ENCODE data around the gene ORAI1. TPM values are rescaled to one million over a fixed set of nuclear protein-coding genes. Genes with fewer than 3 reads are reported as not detected.
A peak's percentile ranks its signal among the peaks of the same experiment; 100 is the strongest.
"Not testable (repeated sequence)": the region's sequence is repeated elsewhere in the genome, so short reads cannot be mapped to it uniquely, and the experiment has no call there.

ORAI1 gene
- total RNA-seq, 1 donor from 2014 or later, result 10.3 TPM

DNA sequence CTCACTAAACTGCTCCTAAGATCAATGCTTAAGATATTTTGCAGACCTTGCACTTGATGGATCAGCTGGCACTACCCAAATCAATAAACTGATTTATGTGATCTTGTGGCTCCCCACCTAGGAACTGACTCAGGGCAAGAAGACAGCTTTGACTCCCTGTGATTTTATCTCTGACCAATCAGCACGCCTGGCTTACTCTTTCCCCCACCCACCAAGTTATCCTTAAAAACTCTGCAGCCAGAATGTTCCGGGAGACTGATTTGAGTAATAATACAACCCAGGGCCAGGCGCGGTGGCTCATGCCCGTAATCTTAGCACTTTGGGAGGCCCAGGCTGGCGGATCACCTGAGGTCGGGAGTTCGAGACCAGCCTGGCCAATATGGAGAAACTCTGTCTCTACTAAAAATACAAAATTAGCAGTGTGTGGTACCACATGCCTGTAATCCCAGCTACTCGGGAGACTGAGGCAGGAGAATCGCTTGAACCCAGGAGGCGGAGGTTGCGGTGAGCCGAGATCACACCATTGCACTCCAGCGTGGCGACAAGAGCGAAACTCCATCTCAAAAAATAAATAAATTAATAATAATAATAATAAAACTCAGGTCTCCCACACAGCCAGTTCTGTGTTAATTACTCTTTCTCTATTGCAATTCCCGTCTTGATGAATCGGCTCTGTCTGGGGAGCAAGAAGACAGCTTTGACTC is 31.1 kb downstream of the ORAI1 start:
- peak overlapping the region; percentile 78 for H3K27ac Mint-ChIP-seq
- no peaks in the 10 kb centered on the region for H3K27me3 Mint-ChIP-seq (ENCODE audit: low read depth)
- no peak overlapping the region for H3K4me3 Mint-ChIP-seq
- no peak for DNase-seq (ENCODE audit: low spot score in 2 of 2, unreplicated experiment in 2 of 2)
- TF ChIP-seq, protein P1, sequence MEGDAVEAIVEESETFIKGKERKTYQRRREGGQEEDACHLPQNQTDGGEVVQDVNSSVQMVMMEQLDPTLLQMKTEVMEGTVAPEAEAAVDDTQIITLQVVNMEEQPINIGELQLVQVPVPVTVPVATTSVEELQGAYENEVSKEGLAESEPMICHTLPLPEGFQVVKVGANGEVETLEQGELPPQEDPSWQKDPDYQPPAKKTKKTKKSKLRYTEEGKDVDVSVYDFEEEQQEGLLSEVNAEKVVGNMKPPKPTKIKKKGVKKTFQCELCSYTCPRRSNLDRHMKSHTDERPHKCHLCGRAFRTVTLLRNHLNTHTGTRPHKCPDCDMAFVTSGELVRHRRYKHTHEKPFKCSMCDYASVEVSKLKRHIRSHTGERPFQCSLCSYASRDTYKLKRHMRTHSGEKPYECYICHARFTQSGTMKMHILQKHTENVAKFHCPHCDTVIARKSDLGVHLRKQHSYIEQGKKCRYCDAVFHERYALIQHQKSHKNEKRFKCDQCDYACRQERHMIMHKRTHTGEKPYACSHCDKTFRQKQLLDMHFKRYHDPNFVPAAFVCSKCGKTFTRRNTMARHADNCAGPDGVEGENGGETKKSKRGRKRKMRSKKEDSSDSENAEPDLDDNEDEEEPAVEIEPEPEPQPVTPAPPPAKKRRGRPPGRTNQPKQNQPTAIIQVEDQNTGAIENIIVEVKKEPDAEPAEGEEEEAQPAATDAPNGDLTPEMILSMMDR (IDR thresholded peaks at IDR 0.05; ENCODE audit: unreplicated experiment), result no peak
- no peaks in the 10 kb centered on the region for H3K9me3 Mint-ChIP-seq
- peaks cover 2% of the 10 kb centered on the region for H3K36me3 Mint-ChIP-seq
- H3K4me1 Mint-ChIP-seq, result peaks cover 24% of the 10 kb centered on the region

DNA sequence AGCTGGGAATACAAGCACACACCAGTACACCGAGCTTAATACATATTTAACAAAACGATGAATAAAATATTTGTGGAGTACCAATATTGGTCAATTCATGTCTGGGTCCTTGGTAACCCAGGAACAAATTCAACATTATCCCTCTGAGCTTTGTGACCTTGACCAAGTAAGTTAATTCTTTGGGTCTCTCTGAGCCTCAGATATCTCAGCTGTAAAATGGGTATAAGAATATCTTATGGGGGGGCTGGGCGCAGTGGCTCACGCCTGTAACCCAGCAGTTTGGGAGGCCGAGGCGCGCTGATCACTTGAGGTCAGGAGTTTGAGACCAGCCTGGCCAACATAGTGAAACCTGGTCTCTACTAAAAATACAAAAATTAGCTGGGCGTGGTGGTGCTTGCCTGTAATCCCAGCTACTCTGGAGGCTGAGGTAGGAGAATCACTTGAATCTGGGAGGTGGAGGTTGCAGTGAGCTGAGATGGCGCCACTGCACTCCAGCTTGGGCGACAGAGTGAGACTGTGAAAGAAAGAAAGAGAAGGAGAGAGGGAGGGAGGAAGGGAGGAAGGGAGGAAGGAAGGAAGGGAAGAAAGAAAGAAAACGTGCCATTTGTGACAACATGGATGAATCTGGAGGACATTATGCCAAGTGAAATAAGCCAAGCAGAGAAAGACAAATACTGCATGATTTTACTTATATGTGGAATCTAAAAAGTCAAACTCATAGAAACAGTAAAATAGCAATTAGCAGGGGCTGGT is 35.2 kb downstream of the ORAI1 start:
- H3K27ac Mint-ChIP-seq; H3K9me3 Mint-ChIP-seq; H3K4me3 Mint-ChIP-seq; H3K27me3 Mint-ChIP-seq (ENCODE audit: low read depth); DNase-seq (ENCODE audit: low spot score in 2 of 2, unreplicated experiment in 2 of 2); H3K36me3 Mint-ChIP-seq: not testable (repeated sequence)
- peaks cover 24% of the 10 kb centered on the region for H3K4me1 Mint-ChIP-seq

DNA sequence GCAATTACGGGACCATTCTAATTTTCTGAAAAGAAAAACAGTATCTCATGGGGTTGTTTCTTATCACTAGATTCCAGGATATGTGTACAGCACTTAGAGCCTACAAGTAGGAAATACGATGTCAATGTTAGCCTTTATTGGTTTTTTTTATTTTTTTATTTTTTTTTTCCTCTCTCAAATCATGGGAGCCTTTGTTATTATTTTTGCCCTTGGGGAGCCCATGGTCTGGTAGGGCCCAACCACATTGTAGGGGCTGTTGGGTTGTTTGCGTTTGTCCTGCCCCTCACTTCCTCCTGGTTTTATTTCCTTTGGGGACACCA is 37.2 kb downstream of the ORAI1 start:
- DNase-seq (ENCODE audit: low spot score in 2 of 2, unreplicated experiment in 2 of 2), result no peak
- Mint-ChIP-seq H3K4me3 (no peak overlapping the region), H3K27me3 (ENCODE audit: low read depth) (no peaks in the 10 kb centered on the region), H3K36me3 (no peaks in the 10 kb centered on the region), H3K4me1 (peaks cover 10% of the 10 kb centered on the region), H3K9me3 (no peaks in the 10 kb centered on the region), H3K27ac (no peak overlapping the region)
- TF ChIP-seq, protein P1 (IDR thresholded peaks at IDR 0.05; ENCODE audit: unreplicated experiment), result no peak

DNA sequence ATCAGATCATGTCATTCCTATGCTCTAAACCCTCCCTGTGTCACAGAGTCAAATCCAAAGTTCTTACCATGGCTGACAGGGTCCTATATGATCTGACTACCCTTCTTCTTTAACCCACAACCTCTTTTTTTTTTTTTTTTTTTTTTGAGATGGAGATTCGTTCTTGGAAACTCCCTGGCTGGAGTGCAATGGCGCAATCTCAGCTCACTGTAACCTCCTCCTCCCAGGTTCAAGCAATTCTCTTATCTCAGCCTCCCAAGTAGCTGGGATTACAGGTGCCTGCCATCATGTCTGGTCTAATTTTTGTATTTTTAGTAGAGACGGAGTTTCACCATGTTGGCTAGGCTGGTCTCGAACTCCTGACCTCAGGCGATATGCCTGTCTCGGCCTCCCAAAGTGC is 40.5 kb downstream of the ORAI1 start:
- H3K4me3 Mint-ChIP-seq; H3K36me3 Mint-ChIP-seq; H3K27ac Mint-ChIP-seq; H3K27me3 Mint-ChIP-seq (ENCODE audit: low read depth); H3K4me1 Mint-ChIP-seq; DNase-seq (ENCODE audit: low spot score in 2 of 2, unreplicated experiment in 2 of 2); H3K9me3 Mint-ChIP-seq: not testable (repeated sequence)

DNA sequence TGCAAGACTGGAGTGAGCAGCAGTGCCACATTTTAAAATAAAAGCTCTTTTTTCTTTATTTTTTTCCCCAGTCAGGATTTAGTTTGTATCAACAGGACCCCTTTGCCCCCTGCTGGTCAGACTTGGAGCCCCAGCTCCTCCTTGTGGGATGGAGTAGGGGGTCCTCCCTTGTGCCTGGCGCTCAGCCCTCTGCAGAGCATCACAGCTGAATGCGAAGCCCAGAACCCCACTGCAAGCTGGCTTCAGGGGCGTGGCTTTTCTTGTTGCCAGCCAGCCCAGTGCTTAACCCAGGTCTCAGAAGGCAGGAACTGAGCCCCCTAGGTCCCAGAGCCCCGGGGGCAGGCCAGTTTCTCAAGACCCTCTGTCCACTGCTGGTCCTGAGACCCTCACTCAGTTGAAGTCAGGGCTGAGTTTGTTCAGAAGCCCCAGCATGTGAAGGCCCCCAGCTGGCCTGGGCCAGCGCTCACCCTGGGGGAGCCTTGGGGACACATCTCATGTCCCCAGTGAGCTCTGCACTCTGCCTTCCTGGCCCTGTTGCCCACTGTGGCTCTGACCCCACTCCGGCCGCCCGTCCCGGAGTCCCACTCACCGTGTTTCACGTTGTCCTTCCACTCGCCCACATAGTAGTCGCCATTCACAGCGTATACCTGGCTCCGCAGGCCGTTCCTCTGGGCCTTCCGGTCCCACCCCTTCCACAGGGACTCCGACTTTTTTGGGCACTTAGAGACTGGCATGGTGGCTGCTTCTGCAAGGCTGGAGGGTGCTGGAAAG is 42.6 kb downstream of the ORAI1 start:
- DNase-seq (ENCODE audit: low spot score in 2 of 2, unreplicated experiment in 2 of 2), result peak; percentile 53 to 77
- TF ChIP-seq, protein P1 (IDR thresholded peaks at IDR 0.05; ENCODE audit: unreplicated experiment), result peak; percentile 86
- H3K4me3 Mint-ChIP-seq, result no peak overlapping the region
- H3K27ac Mint-ChIP-seq, result peak overlapping the region; percentile 4
- no peaks in the 10 kb centered on the region for H3K36me3 Mint-ChIP-seq
- H3K9me3 Mint-ChIP-seq, result no peaks in the 10 kb centered on the region
- H3K4me1 Mint-ChIP-seq, result peaks cover 12% of the 10 kb centered on the region
- no peaks in the 10 kb centered on the region for H3K27me3 Mint-ChIP-seq (ENCODE audit: low read depth)

DNA sequence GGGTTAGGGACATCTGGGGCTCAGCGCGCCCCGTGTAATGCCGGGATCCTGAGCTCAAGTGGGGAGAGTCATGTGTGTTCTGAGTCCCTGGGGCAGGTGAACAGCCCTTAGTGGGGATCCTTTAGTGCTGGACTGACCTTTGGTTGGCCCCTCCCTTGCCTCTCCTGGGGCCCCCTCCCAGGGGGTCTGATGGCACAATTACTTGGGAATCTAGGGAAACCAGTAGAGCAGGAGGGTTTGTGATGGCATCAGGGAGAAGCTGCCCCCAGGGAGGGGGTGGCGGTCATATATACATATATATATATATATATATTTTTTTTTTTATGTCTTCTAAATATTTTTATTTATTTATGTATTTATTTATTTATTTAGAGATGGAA is 43.2 kb downstream of the ORAI1 start, which contains the start of gene MORN3:
MORN3 (minus strand) TSS at position 134 of the 380 bp plus-strand sequence. CDS start 171 bp downstream, outside the sequence.
- TF ChIP-seq, protein P1 (IDR thresholded peaks at IDR 0.05; ENCODE audit: unreplicated experiment), result no peak
- H3K36me3 Mint-ChIP-seq, result no peaks in the 10 kb centered on the region
- no peak for DNase-seq (ENCODE audit: low spot score in 2 of 2, unreplicated experiment in 2 of 2)
- no peak within 1 kb of the TSS for H3K4me3 Mint-ChIP-seq
- H3K27me3 Mint-ChIP-seq (ENCODE audit: low read depth), result no peaks in the 10 kb centered on the region
- H3K4me1 Mint-ChIP-seq, result peaks cover 12% of the 10 kb centered on the region
- H3K9me3 Mint-ChIP-seq, result no peaks in the 10 kb centered on the region
- H3K27ac Mint-ChIP-seq, result peak within 1 kb of the TSS; percentile 4

Measured in mesothelial cell of epicardium (in vitro differentiated cells).